ENCODE results near the gene CFAP157. TPM values are rescaled to one million over a fixed set of nuclear protein-coding genes. Genes with fewer than 3 reads are reported as not detected.

CFAP157 gene
- polyA plus RNA-seq, 2 donors: 0.08 to 0.10 TPM

- H3K36me3 ChIP-seq (ENCODE audit: control insufficient read depth in 2 of 2, insufficient read depth in 2 of 2, low read length in 1 of 2): no peaks in the 10 kb centered on the region
- H3K9me3 ChIP-seq (ENCODE audit: control insufficient read depth in 2 of 2, insufficient read depth in 1 of 2, low read depth in 1 of 2, low read length in 1 of 2): no peaks in the 10 kb centered on the region
- H3K27ac ChIP-seq (ENCODE audit: low read depth in 2 of 2, low read length in 1 of 2): no peak overlapping the region
- peaks cover 3 to 12% of the 10 kb centered on the region in 2 donors for H3K4me1 ChIP-seq (ENCODE audit: control insufficient read depth in 2 of 2, insufficient read depth in 2 of 2, low read length in 1 of 2)
- H3K4me3 ChIP-seq (ENCODE audit: low read depth in 1 of 2, low read length in 2 of 2): no peak overlapping the region
- WGBS, 2 donors: 68 to 77% methylated on average over 12 of the region's 12 CpGs
- H3K27me3 ChIP-seq (ENCODE audit: control insufficient read depth in 1 of 2, insufficient read depth in 2 of 2, low read length in 2 of 2): no peaks in the 10 kb centered on the region
Measured at GRCh38 chr9:127722055-127722745, 15.4 kb downstream of the CFAP157 start.

DNA sequence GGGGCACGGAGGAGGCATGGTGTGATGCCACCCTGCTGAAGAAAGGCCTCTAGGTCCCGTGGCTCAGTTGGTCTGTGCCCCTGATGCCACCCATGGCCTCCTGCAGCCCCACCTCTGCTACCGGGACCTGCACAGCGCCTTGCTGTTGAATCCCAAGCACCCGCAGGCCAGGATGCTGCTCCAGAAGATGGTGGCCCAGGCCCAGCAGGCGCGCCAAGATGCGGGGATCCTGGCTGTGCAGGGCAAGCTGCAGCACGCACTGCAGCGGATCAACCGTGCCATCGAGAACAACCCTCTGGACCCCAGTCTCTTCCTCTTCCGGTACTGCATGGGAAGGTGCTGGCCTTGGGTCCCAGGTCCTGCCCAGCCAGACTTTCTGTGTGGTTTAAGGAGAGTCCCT, 16.2 kb downstream of the CFAP157 start:
- WGBS, 2 donors: 69 to 92% methylated on average over 12 to 13 of the region's 13 CpGs
- H3K27ac ChIP-seq (ENCODE audit: low read depth in 2 of 2, low read length in 1 of 2): no peak overlapping the region
- no peak overlapping the region for H3K4me3 ChIP-seq (ENCODE audit: low read depth in 1 of 2, low read length in 2 of 2)
- H3K4me1 ChIP-seq (ENCODE audit: control insufficient read depth in 2 of 2, insufficient read depth in 2 of 2, low read length in 1 of 2): peaks cover 3 to 12% of the 10 kb centered on the region in 2 donors
- no peaks in the 10 kb centered on the region for H3K36me3 ChIP-seq (ENCODE audit: control insufficient read depth in 2 of 2, insufficient read depth in 2 of 2, low read length in 1 of 2)
- H3K9me3 ChIP-seq (ENCODE audit: control insufficient read depth in 2 of 2, insufficient read depth in 1 of 2, low read depth in 1 of 2, low read length in 1 of 2): no peaks in the 10 kb centered on the region
- H3K27me3 ChIP-seq (ENCODE audit: control insufficient read depth in 1 of 2, insufficient read depth in 2 of 2, low read length in 2 of 2): no peaks in the 10 kb centered on the region

GRCh38 chr9:127723444-127723843, 16.7 kb downstream of the CFAP157 start:
- 57 to 67% methylated on average over 5 of the region's 5 CpGs for WGBS, 2 donors
- H3K4me3 ChIP-seq (ENCODE audit: low read depth in 1 of 2, low read length in 2 of 2): no peak overlapping the region
- no peaks in the 10 kb centered on the region for H3K9me3 ChIP-seq (ENCODE audit: control insufficient read depth in 2 of 2, insufficient read depth in 1 of 2, low read depth in 1 of 2, low read length in 1 of 2)
- H3K27ac ChIP-seq (ENCODE audit: low read depth in 2 of 2, low read length in 1 of 2): no peak overlapping the region
- no peaks in the 10 kb centered on the region for H3K36me3 ChIP-seq (ENCODE audit: control insufficient read depth in 2 of 2, insufficient read depth in 2 of 2, low read length in 1 of 2)
- peaks cover 3 to 12% of the 10 kb centered on the region in 2 donors for H3K4me1 ChIP-seq (ENCODE audit: control insufficient read depth in 2 of 2, insufficient read depth in 2 of 2, low read length in 1 of 2)
- H3K27me3 ChIP-seq (ENCODE audit: control insufficient read depth in 1 of 2, insufficient read depth in 2 of 2, low read length in 2 of 2): no peaks in the 10 kb centered on the region

- no peaks in the 10 kb centered on the region for H3K36me3 ChIP-seq (ENCODE audit: control insufficient read depth in 2 of 2, insufficient read depth in 2 of 2, low read length in 1 of 2)
- WGBS, 2 donors: 42 to 50% methylated on average over 23 of the region's 23 CpGs
- peaks cover 3 to 12% of the 10 kb centered on the region in 2 donors for H3K4me1 ChIP-seq (ENCODE audit: control insufficient read depth in 2 of 2, insufficient read depth in 2 of 2, low read length in 1 of 2)
- H3K9me3 ChIP-seq (ENCODE audit: control insufficient read depth in 2 of 2, insufficient read depth in 1 of 2, low read depth in 1 of 2, low read length in 1 of 2): no peaks in the 10 kb centered on the region
- no peak overlapping the region for H3K27ac ChIP-seq (ENCODE audit: low read depth in 2 of 2, low read length in 1 of 2)
- H3K4me3 ChIP-seq (ENCODE audit: low read depth in 1 of 2, low read length in 2 of 2): no peak overlapping the region
- no peaks in the 10 kb centered on the region for H3K27me3 ChIP-seq (ENCODE audit: control insufficient read depth in 1 of 2, insufficient read depth in 2 of 2, low read length in 2 of 2)
Measured at GRCh38 chr9:127724012-127724411, 17.2 kb downstream of the CFAP157 start.

DNA sequence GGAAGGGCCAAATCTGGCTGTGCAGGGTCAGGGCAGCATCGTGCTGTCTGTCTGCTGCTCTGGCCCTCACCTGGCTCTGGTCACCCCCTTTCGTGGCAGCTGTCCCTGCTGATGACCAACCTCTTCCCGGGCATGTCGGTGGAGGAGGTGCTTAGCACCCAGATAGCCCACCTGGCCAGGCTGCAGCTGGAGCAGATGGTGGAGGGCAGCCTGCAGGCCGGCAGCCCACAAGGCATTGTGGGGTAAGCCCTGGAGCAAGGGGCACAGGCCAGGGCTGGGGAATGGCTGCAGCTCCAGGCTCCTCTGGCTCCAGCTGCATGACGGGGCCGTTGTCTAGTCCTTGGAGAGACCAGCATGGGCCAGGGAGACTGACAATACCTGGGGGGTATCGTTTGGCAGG, 20.1 kb downstream of the CFAP157 start:
- H3K27ac ChIP-seq (ENCODE audit: low read depth in 2 of 2, low read length in 1 of 2): no peak overlapping the region
- H3K27me3 ChIP-seq (ENCODE audit: control insufficient read depth in 1 of 2, insufficient read depth in 2 of 2, low read length in 2 of 2): no peaks in the 10 kb centered on the region
- WGBS, 2 donors: 79% methylated on average over 8 of the region's 8 CpGs
- no peaks in the 10 kb centered on the region for H3K9me3 ChIP-seq (ENCODE audit: control insufficient read depth in 2 of 2, insufficient read depth in 1 of 2, low read depth in 1 of 2, low read length in 1 of 2)
- H3K36me3 ChIP-seq (ENCODE audit: control insufficient read depth in 2 of 2, insufficient read depth in 2 of 2, low read length in 1 of 2): peaks cover 3 to 9% of the 10 kb centered on the region in 2 donors
- H3K4me3 ChIP-seq (ENCODE audit: low read depth in 1 of 2, low read length in 2 of 2): no peak overlapping the region
- H3K4me1 ChIP-seq (ENCODE audit: control insufficient read depth in 2 of 2, insufficient read depth in 2 of 2, low read length in 1 of 2): peaks cover 3 to 11% of the 10 kb centered on the region in 2 donors

DNA sequence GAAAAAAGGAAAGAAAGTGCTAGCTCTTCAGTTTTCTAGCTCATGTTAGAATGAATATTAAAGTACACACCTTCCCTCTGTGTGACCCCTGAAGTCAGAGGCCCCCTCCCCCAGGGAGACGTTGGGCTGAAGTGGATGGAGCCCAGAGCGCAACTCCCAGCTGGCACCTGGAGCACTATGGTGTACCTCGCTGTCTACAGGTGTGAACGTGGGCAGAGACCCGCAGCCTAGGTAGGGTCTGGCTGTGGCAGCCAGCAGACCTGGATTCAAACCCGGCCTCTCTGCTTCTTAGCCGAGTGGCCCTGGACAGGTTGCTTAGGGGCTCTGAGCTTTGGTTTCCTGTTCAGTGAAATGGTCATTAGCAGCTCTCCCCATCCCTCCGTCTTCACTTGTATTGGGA, 22.0 kb downstream of the CFAP157 start:
- 90 to 91% methylated on average over 8 of the region's 8 CpGs for WGBS, 2 donors
- H3K36me3 ChIP-seq (ENCODE audit: control insufficient read depth in 2 of 2, insufficient read depth in 2 of 2, low read length in 1 of 2): peaks cover 3 to 11% of the 10 kb centered on the region in 2 donors
- no peaks in the 10 kb centered on the region for H3K9me3 ChIP-seq (ENCODE audit: control insufficient read depth in 2 of 2, insufficient read depth in 1 of 2, low read depth in 1 of 2, low read length in 1 of 2)
- no peak overlapping the region for H3K4me3 ChIP-seq (ENCODE audit: low read depth in 1 of 2, low read length in 2 of 2)
- peaks cover 2% of the 10 kb centered on the region in 2 donors for H3K4me1 ChIP-seq (ENCODE audit: control insufficient read depth in 2 of 2, insufficient read depth in 2 of 2, low read length in 1 of 2)
- no peak overlapping the region for H3K27ac ChIP-seq (ENCODE audit: low read depth in 2 of 2, low read length in 1 of 2)
- no peaks in the 10 kb centered on the region for H3K27me3 ChIP-seq (ENCODE audit: control insufficient read depth in 1 of 2, insufficient read depth in 2 of 2, low read length in 2 of 2)

GRCh38 chr9:127729522-127730256, 22.9 kb downstream of the CFAP157 start:
- WGBS, 2 donors: 85 to 88% methylated on average over 18 of the region's 18 CpGs

DNA sequence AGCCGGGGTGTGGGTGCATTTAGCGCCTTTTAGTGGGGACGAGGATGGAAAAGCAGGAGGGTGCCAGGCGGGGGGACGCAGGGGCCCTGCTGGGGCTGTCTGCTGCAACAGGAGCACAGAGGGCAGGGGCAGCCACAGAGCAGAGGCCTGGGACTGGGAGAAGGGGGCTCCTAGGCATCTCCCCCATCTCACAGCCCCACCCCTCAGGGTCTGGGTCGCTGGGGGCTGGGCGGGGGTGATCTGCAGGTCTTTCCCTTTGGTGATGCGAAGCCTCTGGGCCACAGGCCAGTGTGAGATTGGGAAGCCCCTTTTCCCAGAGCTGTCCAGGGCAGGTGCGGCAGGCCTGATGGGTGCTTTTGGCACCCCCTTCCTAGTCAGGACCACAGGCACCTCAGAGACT, 23.5 kb downstream of the CFAP157 start:
- WGBS, 2 donors: 85 to 87% methylated on average over 9 of the region's 9 CpGs
- H3K27me3 ChIP-seq (ENCODE audit: control insufficient read depth in 1 of 2, insufficient read depth in 2 of 2, low read length in 2 of 2): no peaks in the 10 kb centered on the region
- H3K36me3 ChIP-seq (ENCODE audit: control insufficient read depth in 2 of 2, insufficient read depth in 2 of 2, low read length in 1 of 2): peaks cover 3 to 11% of the 10 kb centered on the region in 2 donors
- peaks cover 5 to 6% of the 10 kb centered on the region in 2 donors for H3K4me1 ChIP-seq (ENCODE audit: control insufficient read depth in 2 of 2, insufficient read depth in 2 of 2, low read length in 1 of 2)
- no peak overlapping the region for H3K4me3 ChIP-seq (ENCODE audit: low read depth in 1 of 2, low read length in 2 of 2)
- no peaks in the 10 kb centered on the region for H3K9me3 ChIP-seq (ENCODE audit: control insufficient read depth in 2 of 2, insufficient read depth in 1 of 2, low read depth in 1 of 2, low read length in 1 of 2)
- H3K27ac ChIP-seq (ENCODE audit: low read depth in 2 of 2, low read length in 1 of 2): no peak overlapping the region

More at GRCh38 chr9:127729522-127730256, 22.9 kb downstream of the CFAP157 start:
- H3K27me3 ChIP-seq (ENCODE audit: control insufficient read depth in 1 of 2, insufficient read depth in 2 of 2, low read length in 2 of 2): no peaks in the 10 kb centered on the region
- H3K4me1 ChIP-seq (ENCODE audit: control insufficient read depth in 2 of 2, insufficient read depth in 2 of 2, low read length in 1 of 2): peaks cover 5 to 7% of the 10 kb centered on the region in 2 donors
- H3K9me3 ChIP-seq (ENCODE audit: control insufficient read depth in 2 of 2, insufficient read depth in 1 of 2, low read depth in 1 of 2, low read length in 1 of 2): no peaks in the 10 kb centered on the region
- no peak overlapping the region for H3K27ac ChIP-seq (ENCODE audit: low read depth in 2 of 2, low read length in 1 of 2)
- no peak overlapping the region for H3K4me3 ChIP-seq (ENCODE audit: low read depth in 1 of 2, low read length in 2 of 2)
- peaks cover 3 to 11% of the 10 kb centered on the region in 2 donors for H3K36me3 ChIP-seq (ENCODE audit: control insufficient read depth in 2 of 2, insufficient read depth in 2 of 2, low read length in 1 of 2)

- H3K27me3 ChIP-seq (ENCODE audit: control insufficient read depth in 1 of 2, insufficient read depth in 2 of 2, low read length in 2 of 2): no peaks in the 10 kb centered on the region
- 88 to 89% methylated on average over 9 of the region's 9 CpGs for WGBS, 2 donors
- H3K27ac ChIP-seq (ENCODE audit: low read depth in 2 of 2, low read length in 1 of 2): no peak overlapping the region
- H3K36me3 ChIP-seq (ENCODE audit: control insufficient read depth in 2 of 2, insufficient read depth in 2 of 2, low read length in 1 of 2): peaks cover 3 to 11% of the 10 kb centered on the region in 2 donors
- H3K9me3 ChIP-seq (ENCODE audit: control insufficient read depth in 2 of 2, insufficient read depth in 1 of 2, low read depth in 1 of 2, low read length in 1 of 2): no peaks in the 10 kb centered on the region
- H3K4me1 ChIP-seq (ENCODE audit: control insufficient read depth in 2 of 2, insufficient read depth in 2 of 2, low read length in 1 of 2): peaks cover 5 to 6% of the 10 kb centered on the region in 2 donors
- no peak overlapping the region for H3K4me3 ChIP-seq (ENCODE audit: low read depth in 1 of 2, low read length in 2 of 2)
Measured at GRCh38 chr9:127730799-127731410, 24.1 kb downstream of the CFAP157 start.

Data from esophagus (tissue), 2 donors.